Gastroesophageal sphincter (tissue), 4 donors: ENCODE measurements around the gene FAM240A. TPM values are rescaled to one million over a fixed set of nuclear protein-coding genes. Genes with fewer than 3 reads are reported as not detected.

Source experiments
- ATAC-seq: fragments of 150-250 bp; one replicate; pipeline ENCODE4 v1.9.1; 2016; ENCODE audit warnings: mild to moderate bottlenecking, moderate library complexity
- H3K27ac ChIP-seq, 4 donors: fragments of 200-600 bp; sonication (generic) in 3 of 4; 1 replicate in 3 of 4; 2 replicates in 1 of 4; pipeline ENCODE4 v1.5.1; 2016 to 2019
- H3K27me3 ChIP-seq: fragments of 200-600 bp; sonication (generic); one replicate; pipeline ENCODE4 v1.5.1; 2019
- H3K36me3 ChIP-seq, 2 donors: fragments of 200-600 bp; sonication (generic); one replicate each; pipeline ENCODE4 v1.5.1; 2019; ENCODE audit warnings: control low read depth in 1 of 2
- H3K4me1 ChIP-seq, 3 donors: fragments of 200-600 bp; sonication (generic); 1 replicate in 2 of 3; 2 replicates in 1 of 3; pipeline ENCODE4 v1.5.1; 2016 to 2019; ENCODE audit warnings: control low read depth in 2 of 3
- H3K4me3 ChIP-seq, 2 donors: fragments of 200-600 bp; sonication (generic); one replicate each; pipeline ENCODE4 v1.5.1; 2019; ENCODE audit warnings: mild to moderate bottlenecking in 1 of 2, moderate library complexity in 1 of 2
- H3K9me3 ChIP-seq, 3 donors: fragments of 200-600 bp; sonication (generic); one replicate each; pipeline ENCODE4 v1.5.1; 2017 to 2019; ENCODE audit warnings: control low read depth in 2 of 3
- EP300 ChIP-seq: sonication (generic); formaldehyde crosslinking; IDR thresholded peaks from one replicate; pipeline ENCODE4 v1.6.1; 2017; ENCODE audit warnings: antibody characterized with exemption, mild to moderate bottlenecking
- POLR2A ChIP-seq, 2 donors: fragments of 450-650 bp; IDR thresholded peaks; one replicate each; pipeline ENCODE4 v1.6.1; 2017; ENCODE audit warnings: antibody characterized with exemption in 2 of 2, mild to moderate bottlenecking in 2 of 2, moderate library complexity in 1 of 2
- POLR2AphosphoS5 ChIP-seq: sonication (generic); formaldehyde crosslinking; IDR thresholded peaks from one replicate; pipeline ENCODE4 v1.6.1; 2017; ENCODE audit warnings: antibody characterized with exemption
- WGBS, 2 donors: methylation state at CpG; one replicate each; pipeline ENCODE4 v1.1.5; 2018; ENCODE audit warnings: low coverage in 1 of 2; 5-methylcytosine and 5-hydroxymethylcytosine counted together
- total RNA-seq, 4 donors: library from RNA; depleted of rRNA; stranded (reverse); fragments of >200 nt; gene quantifications; one replicate each; pipeline ENCODE4 v1.1.0, GENCODE V29; 2016
- TF ChIP-seq, protein P1 (sequence below), 4 experiments: fragments of 200-600 bp in 2 of 4; fragments of 450-650 bp in 2 of 4; sonication (generic) in 1 of 4; IDR thresholded peaks; one replicate each; pipeline ENCODE4 v1.5.1; 2017 to 2019; ENCODE audit warnings: antibody characterized with exemption in 4 of 4, mild to moderate bottlenecking in 2 of 4, moderate library complexity in 2 of 4

Gene FAM240A
- total RNA-seq, 4 donors from 2014 or later = not detected

DNA sequence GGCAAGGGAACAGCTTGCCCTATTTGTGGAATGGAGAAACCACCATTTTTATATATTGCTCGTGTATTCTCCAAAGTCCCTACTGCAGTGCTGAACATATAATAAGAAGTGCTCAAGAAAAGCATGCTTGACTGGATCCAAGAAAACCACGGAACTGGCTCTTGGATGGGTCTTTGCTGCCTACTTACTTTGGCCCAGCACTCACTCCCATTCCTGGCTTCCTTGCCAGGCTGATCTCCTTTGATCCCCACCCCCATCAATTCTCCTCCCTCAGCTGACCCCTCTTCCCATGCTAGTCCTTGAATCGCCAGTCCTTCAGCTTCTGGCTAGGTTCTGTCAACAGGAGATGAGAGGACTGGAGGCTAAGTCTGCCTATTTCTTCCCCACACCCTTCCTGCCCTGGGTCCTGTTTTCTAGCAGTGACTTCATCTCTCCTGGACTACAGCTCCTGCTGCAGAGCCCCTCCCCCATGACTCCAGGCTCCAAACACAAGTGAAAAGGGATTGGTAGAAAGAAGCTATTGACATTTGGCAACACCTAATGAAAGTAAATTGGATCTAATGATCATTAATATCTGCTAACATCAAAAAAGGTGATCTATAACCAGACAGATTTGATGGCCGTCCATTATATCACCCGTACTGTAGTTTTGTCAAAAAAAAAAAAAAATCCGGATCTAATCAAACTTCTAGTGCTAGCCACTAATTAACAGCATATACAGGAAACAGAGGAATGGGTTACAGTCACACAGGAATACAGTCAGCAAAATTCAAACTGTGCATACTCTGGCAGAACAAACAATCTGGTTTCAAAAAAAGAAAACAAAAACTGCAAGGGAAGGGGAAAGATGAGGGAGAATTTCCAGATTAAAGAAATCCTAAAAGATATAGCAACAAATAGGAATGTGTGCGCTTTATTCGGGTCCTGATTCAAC is 7.8 kb downstream of the FAM240A start:
- no peaks in the 10 kb centered on the region for H3K4me1 ChIP-seq
- no peaks in the 10 kb centered on the region for H3K36me3 ChIP-seq
- no peak overlapping the region for H3K4me3 ChIP-seq
- TF ChIP-seq POLR2AphosphoS5 (no peak), EP300 (no peak), POLR2A (IDR thresholded peaks at IDR 0.05) (no peak)
- TF ChIP-seq, protein P1, sequence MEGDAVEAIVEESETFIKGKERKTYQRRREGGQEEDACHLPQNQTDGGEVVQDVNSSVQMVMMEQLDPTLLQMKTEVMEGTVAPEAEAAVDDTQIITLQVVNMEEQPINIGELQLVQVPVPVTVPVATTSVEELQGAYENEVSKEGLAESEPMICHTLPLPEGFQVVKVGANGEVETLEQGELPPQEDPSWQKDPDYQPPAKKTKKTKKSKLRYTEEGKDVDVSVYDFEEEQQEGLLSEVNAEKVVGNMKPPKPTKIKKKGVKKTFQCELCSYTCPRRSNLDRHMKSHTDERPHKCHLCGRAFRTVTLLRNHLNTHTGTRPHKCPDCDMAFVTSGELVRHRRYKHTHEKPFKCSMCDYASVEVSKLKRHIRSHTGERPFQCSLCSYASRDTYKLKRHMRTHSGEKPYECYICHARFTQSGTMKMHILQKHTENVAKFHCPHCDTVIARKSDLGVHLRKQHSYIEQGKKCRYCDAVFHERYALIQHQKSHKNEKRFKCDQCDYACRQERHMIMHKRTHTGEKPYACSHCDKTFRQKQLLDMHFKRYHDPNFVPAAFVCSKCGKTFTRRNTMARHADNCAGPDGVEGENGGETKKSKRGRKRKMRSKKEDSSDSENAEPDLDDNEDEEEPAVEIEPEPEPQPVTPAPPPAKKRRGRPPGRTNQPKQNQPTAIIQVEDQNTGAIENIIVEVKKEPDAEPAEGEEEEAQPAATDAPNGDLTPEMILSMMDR (IDR thresholded peaks at IDR 0.05) = no peak
- H3K27me3 ChIP-seq = peaks cover 63% of the 10 kb centered on the region
- H3K27ac ChIP-seq = no peak overlapping the region
- 50 to 74% methylated on average over 6 to 7 of the region's 8 CpGs for WGBS, 2 donors
- ATAC-seq = no peak
- no peaks in the 10 kb centered on the region for H3K9me3 ChIP-seq

- Histone ChIP-seq H3K4me3 (no peak overlapping the region), H3K4me1 (peaks cover 0 to 11% (median 10%) of the 10 kb centered on the region in 3 donors), H3K9me3 (no peaks in the 10 kb centered on the region), H3K27me3 (peaks cover 34% of the 10 kb centered on the region), H3K36me3 (no peaks in the 10 kb centered on the region), H3K27ac (no peak overlapping the region)
- TF ChIP-seq, protein P1 (IDR thresholded peaks at IDR 0.05) = no peak
- TF ChIP-seq EP300 (no peak), POLR2A (IDR thresholded peaks at IDR 0.05) (no peak), POLR2AphosphoS5 (no peak)
- 41 to 61% methylated on average over 2 of the region's 2 CpGs for WGBS, 2 donors
- ATAC-seq = no peak
These were observed 12.2 kb downstream of the FAM240A start for GRCh38 chr3:46624533-46624932.

GRCh38 chr3:46624975-46625490 is 12.7 kb downstream of the FAM240A start:
- TF ChIP-seq POLR2AphosphoS5 = no peak
- TF ChIP-seq EP300 = no peak
- TF ChIP-seq, protein P1 (IDR thresholded peaks at IDR 0.05) = no peak
- TF ChIP-seq POLR2A (IDR thresholded peaks at IDR 0.05) = no peak
- Histone ChIP-seq H3K27ac (no peak overlapping the region), H3K9me3 (no peaks in the 10 kb centered on the region), H3K27me3 (peaks cover 29% of the 10 kb centered on the region), H3K36me3 (no peaks in the 10 kb centered on the region), H3K4me1 (peaks cover 0 to 16% (median 14%) of the 10 kb centered on the region in 3 donors), H3K4me3 (no peak overlapping the region)
- ATAC-seq = no peak
- WGBS, 2 donors = 45 to 78% methylated on average over 2 to 3 of the region's 3 CpGs

DNA sequence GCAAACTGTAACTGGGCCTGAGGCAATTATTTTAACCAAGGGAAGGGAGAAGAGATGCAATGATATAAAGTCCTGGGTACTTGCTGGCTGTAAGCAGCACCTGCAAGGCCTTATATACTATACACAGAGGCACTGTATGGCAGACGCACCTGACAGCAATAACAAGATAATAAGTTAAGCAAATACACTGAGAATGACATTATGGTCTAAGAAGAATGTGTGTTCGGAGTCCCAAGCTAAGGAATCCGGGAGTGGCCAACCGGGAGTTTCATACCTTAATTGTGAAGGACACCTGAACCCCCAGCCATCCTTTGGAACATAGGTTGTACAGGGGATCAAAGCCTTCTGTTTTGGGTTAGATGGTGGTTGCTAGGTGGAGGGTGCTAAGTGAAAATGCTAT is 13.7 kb downstream of the FAM240A start:
- Histone ChIP-seq H3K4me3 (no peak overlapping the region), H3K36me3 (no peaks in the 10 kb centered on the region), H3K9me3 (no peaks in the 10 kb centered on the region), H3K27me3 (peaks cover 27% of the 10 kb centered on the region), H3K27ac (no peak overlapping the region), H3K4me1 (peaks cover 0 to 21% (median 14%) of the 10 kb centered on the region in 3 donors)
- ATAC-seq = no peak
- WGBS, 2 donors = 86 to 88% methylated on average over 4 of the region's 4 CpGs
- TF ChIP-seq POLR2AphosphoS5 = no peak
- no peak for TF ChIP-seq EP300
- no peak for TF ChIP-seq POLR2A (IDR thresholded peaks at IDR 0.05)
- TF ChIP-seq, protein P1 (IDR thresholded peaks at IDR 0.05) = no peak
